ENCODE results near the gene UFSP2.

The UFSP2 gene

DNA sequence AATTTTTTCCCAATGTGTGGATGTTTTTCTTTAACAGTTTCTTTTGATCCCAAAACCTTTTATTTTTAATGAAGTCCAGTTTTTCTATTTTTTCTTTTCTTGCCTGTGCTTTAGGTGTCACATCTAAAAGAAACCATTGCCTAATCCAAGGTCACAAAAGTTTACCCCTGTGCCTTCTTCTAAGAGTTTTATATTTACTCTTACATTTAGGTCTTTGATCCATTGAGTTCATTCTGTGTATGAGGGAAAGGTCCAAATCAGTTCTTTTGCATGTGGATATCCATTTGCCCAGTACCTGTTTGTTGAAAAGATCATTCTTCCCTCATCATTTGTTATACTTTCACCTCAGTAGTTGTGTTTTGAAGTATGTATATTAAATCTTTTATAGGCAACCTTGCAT, 43.0 kb downstream of the UFSP2 start:
- peaks cover 5% of the 10 kb centered on the region; the same call in 1 of the 2 replicates for H3K36me3 ChIP-seq (ENCODE audit: low read length)

DNA sequence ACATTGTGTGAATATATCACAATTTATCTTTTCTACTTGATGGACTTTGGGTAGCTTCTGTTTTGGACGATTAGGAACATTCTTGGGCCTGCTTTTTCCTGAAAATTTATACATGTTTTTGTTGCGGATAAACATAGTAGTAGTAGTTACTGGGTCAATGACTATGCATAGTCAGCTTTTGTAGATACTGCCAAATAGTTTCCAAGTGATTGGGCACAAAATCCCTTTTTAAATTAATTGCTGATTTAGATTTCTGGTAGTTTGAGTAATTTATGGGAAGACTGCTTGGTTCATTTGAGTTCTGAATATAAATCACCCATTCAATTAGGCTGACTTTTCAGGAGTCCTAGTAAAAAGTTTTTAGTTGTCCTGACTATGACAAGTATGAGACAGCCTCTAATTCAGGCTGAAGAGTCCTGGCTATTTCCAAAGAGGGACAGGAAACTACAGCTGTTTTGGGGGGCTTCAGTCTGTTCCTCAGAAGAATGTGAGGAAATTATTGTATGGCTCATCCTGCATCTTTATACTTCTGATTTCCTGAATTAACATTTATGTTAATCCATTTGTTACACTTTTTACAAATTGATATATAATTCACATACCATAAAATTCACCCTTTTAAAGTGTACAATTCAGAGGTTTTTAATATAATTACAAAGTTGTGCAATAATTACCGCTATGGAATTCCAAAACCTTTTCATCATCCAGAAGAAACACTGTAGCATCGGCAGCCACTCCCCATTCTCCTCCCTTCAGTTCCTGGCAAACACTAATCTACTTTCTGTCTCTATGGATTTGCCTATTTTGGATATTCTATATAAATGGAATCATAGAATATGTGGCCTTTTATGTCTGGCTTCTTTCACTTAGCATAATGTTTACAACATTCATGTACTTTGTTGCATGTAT, 44.2 kb downstream of the UFSP2 start:
- H3K9ac ChIP-seq (ENCODE audit: low read length), result no peak overlapping the region
- peaks cover 5% of the 10 kb centered on the region; the same call in 1 of the 2 replicates for H3K36me3 ChIP-seq (ENCODE audit: low read length)
- TF ChIP-seq, protein P1, sequence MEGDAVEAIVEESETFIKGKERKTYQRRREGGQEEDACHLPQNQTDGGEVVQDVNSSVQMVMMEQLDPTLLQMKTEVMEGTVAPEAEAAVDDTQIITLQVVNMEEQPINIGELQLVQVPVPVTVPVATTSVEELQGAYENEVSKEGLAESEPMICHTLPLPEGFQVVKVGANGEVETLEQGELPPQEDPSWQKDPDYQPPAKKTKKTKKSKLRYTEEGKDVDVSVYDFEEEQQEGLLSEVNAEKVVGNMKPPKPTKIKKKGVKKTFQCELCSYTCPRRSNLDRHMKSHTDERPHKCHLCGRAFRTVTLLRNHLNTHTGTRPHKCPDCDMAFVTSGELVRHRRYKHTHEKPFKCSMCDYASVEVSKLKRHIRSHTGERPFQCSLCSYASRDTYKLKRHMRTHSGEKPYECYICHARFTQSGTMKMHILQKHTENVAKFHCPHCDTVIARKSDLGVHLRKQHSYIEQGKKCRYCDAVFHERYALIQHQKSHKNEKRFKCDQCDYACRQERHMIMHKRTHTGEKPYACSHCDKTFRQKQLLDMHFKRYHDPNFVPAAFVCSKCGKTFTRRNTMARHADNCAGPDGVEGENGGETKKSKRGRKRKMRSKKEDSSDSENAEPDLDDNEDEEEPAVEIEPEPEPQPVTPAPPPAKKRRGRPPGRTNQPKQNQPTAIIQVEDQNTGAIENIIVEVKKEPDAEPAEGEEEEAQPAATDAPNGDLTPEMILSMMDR (IDR thresholded peaks at IDR 0.05; ENCODE audit: insufficient read depth, low read length, poor library complexity, severe bottlenecking), result no peak
- no peak for TF ChIP-seq EZH2phosphoT487 (conservative IDR thresholded peaks at IDR 0.05; ENCODE audit: low read length)
- H3K27ac ChIP-seq (ENCODE audit: low read depth, low read length), result no peak overlapping the region
- no peaks in the 10 kb centered on the region for H3K79me2 ChIP-seq (ENCODE audit: insufficient read depth, low read length)
- H3K4me2 ChIP-seq (ENCODE audit: low read depth, low read length, poor library complexity, severe bottlenecking), result no peak overlapping the region
- no peaks in the 10 kb centered on the region for H3F3A ChIP-seq (ENCODE audit: insufficient read depth)
- no peak overlapping the region for H3K4me3 ChIP-seq (ENCODE audit: insufficient read depth, low read length, poor library complexity, severe bottlenecking)
- no peaks in the 10 kb centered on the region for H3K9me3 ChIP-seq (ENCODE audit: insufficient read depth, low read length)
- no peaks in the 10 kb centered on the region for H3K9me2 ChIP-seq (replicated peaks; ENCODE audit: insufficient read depth, low read length)
- no peaks in the 10 kb centered on the region for H4K20me1 ChIP-seq (ENCODE audit: low read depth, low read length)
- no peaks in the 10 kb centered on the region for H3K27me3 ChIP-seq (ENCODE audit: low read length)
- H2AFZ ChIP-seq (ENCODE audit: low read depth, low read length, severe bottlenecking), result no peak overlapping the region

More for the DNA sequence above, 43.0 kb downstream of the UFSP2 start:
- Histone ChIP-seq H3K9me2 (replicated peaks; ENCODE audit: insufficient read depth, low read length) (no peaks in the 10 kb centered on the region), H2AFZ (ENCODE audit: low read depth, low read length, severe bottlenecking) (no peak overlapping the region), H3K4me2 (ENCODE audit: low read depth, low read length, poor library complexity, severe bottlenecking) (no peak overlapping the region), H4K20me1 (ENCODE audit: low read depth, low read length) (no peaks in the 10 kb centered on the region), H3K9me3 (ENCODE audit: insufficient read depth, low read length) (no peaks in the 10 kb centered on the region), H3K9ac (ENCODE audit: low read length) (no peak overlapping the region), H3K27me3 (ENCODE audit: low read length) (no peaks in the 10 kb centered on the region), H3K4me3 (ENCODE audit: insufficient read depth, low read length, poor library complexity, severe bottlenecking) (no peak overlapping the region), H3K27ac (ENCODE audit: low read depth, low read length) (no peak overlapping the region), H3K79me2 (ENCODE audit: insufficient read depth, low read length) (no peaks in the 10 kb centered on the region), H3F3A (ENCODE audit: insufficient read depth) (no peaks in the 10 kb centered on the region)
- no peak for TF ChIP-seq EZH2phosphoT487 (conservative IDR thresholded peaks at IDR 0.05; ENCODE audit: low read length)
- TF ChIP-seq, protein P1 (IDR thresholded peaks at IDR 0.05; ENCODE audit: insufficient read depth, low read length, poor library complexity, severe bottlenecking), result no peak

DNA sequence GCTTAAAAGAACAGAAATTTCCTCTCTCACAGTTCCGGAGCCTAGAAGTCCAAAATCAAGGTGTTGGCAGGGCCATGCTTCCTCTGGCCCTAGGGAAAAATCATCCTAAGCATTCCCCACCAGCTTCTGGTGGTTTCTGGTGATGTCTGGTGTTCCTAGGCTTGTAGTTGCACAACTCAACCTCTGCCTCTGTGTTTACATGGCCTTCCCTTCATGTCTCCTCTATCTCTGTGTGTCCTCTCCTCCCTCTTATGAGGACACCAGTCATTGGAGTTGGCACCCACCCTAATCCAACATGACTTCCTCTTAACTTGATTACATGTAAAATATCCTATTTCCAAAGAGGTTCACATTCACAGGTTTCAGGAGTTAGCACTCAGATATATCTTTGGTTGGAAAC, 45.4 kb downstream of the UFSP2 start:
- Histone ChIP-seq H3K4me3 (ENCODE audit: insufficient read depth, low read length, poor library complexity, severe bottlenecking) (no peak overlapping the region), H3K4me2 (ENCODE audit: low read depth, low read length, poor library complexity, severe bottlenecking) (no peak overlapping the region), H3K27ac (ENCODE audit: low read depth, low read length) (no peak overlapping the region)

More for the DNA sequence above, 45.4 kb downstream of the UFSP2 start:
- TF ChIP-seq, protein P1 (IDR thresholded peaks at IDR 0.05; ENCODE audit: insufficient read depth, low read length, poor library complexity, severe bottlenecking), result no peak
- TF ChIP-seq EZH2phosphoT487 (conservative IDR thresholded peaks at IDR 0.05; ENCODE audit: low read length), result no peak
- Histone ChIP-seq H3K9me3 (ENCODE audit: insufficient read depth, low read length) (no peaks in the 10 kb centered on the region), H2AFZ (ENCODE audit: low read depth, low read length, severe bottlenecking) (no peak overlapping the region), H3K27me3 (ENCODE audit: low read length) (no peaks in the 10 kb centered on the region), H4K20me1 (ENCODE audit: low read depth, low read length) (no peaks in the 10 kb centered on the region), H3K36me3 (ENCODE audit: low read length) (peaks cover 5% of the 10 kb centered on the region; the same call in 1 of the 2 replicates), H3K9ac (ENCODE audit: low read length) (no peak overlapping the region), H3K79me2 (ENCODE audit: insufficient read depth, low read length) (no peaks in the 10 kb centered on the region), H3K9me2 (replicated peaks; ENCODE audit: insufficient read depth, low read length) (no peaks in the 10 kb centered on the region), H3F3A (ENCODE audit: insufficient read depth) (no peaks in the 10 kb centered on the region)

All from SU-DHL-6 (cell line).